T1000 (cell line): ENCODE results near the gene KPNA6.

Experiments used
- DNase-seq: peaks from one replicate; lab custom pipeline; 2025; ENCODE audit warnings: mixed read lengths; lab: John Stamatoyannopoulos, UW

The KPNA6 gene

GRCh38 chr1:32216566-32216965 lies 108.7 kb downstream of the KPNA6 start:
- no peak for DNase-seq

DNA sequence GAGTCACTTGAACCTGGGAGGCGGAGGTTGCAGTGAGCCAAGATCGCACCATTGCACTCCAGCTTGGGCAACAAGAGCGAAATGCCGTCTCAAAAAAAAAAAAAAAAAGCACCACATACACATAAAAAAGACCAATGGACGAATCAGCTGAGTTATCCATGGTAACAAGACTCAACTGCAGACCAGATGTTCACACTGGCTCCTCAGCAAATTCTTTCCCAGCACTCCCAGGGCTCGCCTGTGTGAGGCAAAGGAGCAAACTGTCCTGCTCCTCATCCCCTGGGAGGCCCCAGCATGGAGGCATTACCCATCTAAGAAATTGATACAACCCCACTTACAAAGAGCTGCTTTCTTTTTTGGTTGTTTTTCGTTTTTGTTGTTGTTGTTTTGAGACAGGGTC lies 111.2 kb downstream of the KPNA6 start:
- DNase-seq = no peak

GRCh38 chr1:32220746-32221580 lies 113.1 kb downstream of the KPNA6 start:
- DNase-seq = no peak

DNA sequence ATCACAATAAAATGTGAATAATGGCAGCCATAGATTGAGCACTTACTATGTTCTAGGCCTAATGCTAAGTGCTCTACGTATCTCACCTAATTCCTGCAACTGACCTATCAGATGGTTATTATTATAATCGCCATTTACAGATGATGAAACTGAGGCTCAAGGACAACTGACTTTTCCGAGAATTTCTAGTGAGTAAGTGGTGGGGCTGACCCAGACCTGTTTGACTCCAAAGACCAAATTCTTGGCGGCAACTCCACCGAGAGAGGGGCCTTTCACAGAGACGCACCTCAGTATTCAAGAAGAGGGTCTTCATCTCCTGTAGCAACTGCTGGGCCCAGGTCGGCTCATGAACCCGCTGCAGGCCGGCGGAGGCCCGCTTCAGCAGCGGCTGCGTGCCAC lies 113.7 kb downstream of the KPNA6 start:
- DNase-seq = no peak

GRCh38 chr1:32221980-32222755 lies 114.3 kb downstream of the KPNA6 start, which contains the start of the genes EIF3I and TMEM234:
EIF3I (plus strand) TSS chr1:32222407; CDS start chr1:32222442, 35 bp downstream.
TMEM234 (minus strand) TSS chr1:32222353; CDS start chr1:32222322, 31 bp downstream.
- DNase-seq = peak; percentile 72

- no peak for DNase-seq
Observed at GRCh38 chr1:32223683-32224082, 115.8 kb downstream of the KPNA6 start.

- DNase-seq = no peak
Observed at GRCh38 chr1:32224285-32224684, 116.4 kb downstream of the KPNA6 start.
